SK-N-SH treated with all-trans-retinoic acid at 6 μM for 48 hours (cell line): Measurements from ENCODE around the gene ABLIM1.

Experiments used
- ATAC-seq: fragments of 200-7000 bp; cut with Tn5 transposase; 3 replicates; pipeline ENCODE4 v1.9.1; 2020; ENCODE audit warnings: mild to moderate bottlenecking, moderate library complexity
- ARNTL ChIP-seq: fragments of 450-650 bp; formaldehyde crosslinking; IDR thresholded peaks from 2 replicates; pipeline ENCODE4 v1.5.0; 2020; ENCODE audit warnings: low read depth, mild to moderate bottlenecking, moderate library complexity, borderline replicate concordance
- BACH2 ChIP-seq: fragments of 250-450 bp; sonication (Bioruptor Pico); IDR thresholded peaks from 2 replicates; pipeline ENCODE4 v1.9.0; 2021; ENCODE audit warnings: mild to moderate bottlenecking, borderline replicate concordance
- CREB5 ChIP-seq: fragments of 250-450 bp; sonication (Bioruptor Pico); IDR thresholded peaks from 2 replicates; pipeline ENCODE4 v1.5.1; 2020; ENCODE audit warnings: low read depth, mild to moderate bottlenecking, moderate library complexity
- ESRRG ChIP-seq: fragments of 250-450 bp; sonication (Bioruptor Pico); IDR thresholded peaks from 2 replicates; pipeline ENCODE4 v1.6.1; 2021; ENCODE audit warnings: mild to moderate bottlenecking
- GLIS3 ChIP-seq: fragments of 250-450 bp; sonication (Bioruptor Pico); IDR thresholded peaks from 2 replicates; pipeline ENCODE4 v1.5.0; 2020; ENCODE audit warnings: mild to moderate bottlenecking, moderate library complexity
- ISL1 ChIP-seq: fragments of 250-450 bp; sonication (Bioruptor Pico); IDR thresholded peaks from 2 replicates; pipeline ENCODE4 v2.1.2; 2022; ENCODE audit warnings: mild to moderate bottlenecking, moderate library complexity
- OSR1 ChIP-seq: fragments of 250-450 bp; sonication (Bioruptor Pico); IDR thresholded peaks from 2 replicates; pipeline ENCODE4 v1.8.0; 2022; ENCODE audit warnings: moderate library complexity, mild to moderate bottlenecking, inconsistent platforms
- PATZ1 ChIP-seq: fragments of 250-450 bp; sonication (Bioruptor Pico); IDR thresholded peaks from 2 replicates; pipeline ENCODE4 v1.8.0; 2020; ENCODE audit warnings: mild to moderate bottlenecking, moderate library complexity, borderline replicate concordance
- POU6F1 ChIP-seq: fragments of 250-450 bp; sonication (Bioruptor Pico); IDR thresholded peaks from 2 replicates; pipeline ENCODE4 v1.8.0; 2021; ENCODE audit warnings: low read depth, mild to moderate bottlenecking, moderate library complexity, borderline replicate concordance
- PPARA ChIP-seq: fragments of 250-450 bp; sonication (Bioruptor Pico); IDR thresholded peaks from 2 replicates; pipeline ENCODE4 v1.5.0; 2020; ENCODE audit warnings: mild to moderate bottlenecking, borderline replicate concordance
- RARB ChIP-seq: fragments of 250-450 bp; sonication (Bioruptor Pico); IDR thresholded peaks from 2 replicates; pipeline ENCODE4 v1.8.0; 2021; ENCODE audit warnings: mild to moderate bottlenecking, moderate library complexity
- SNAI2 ChIP-seq: fragments of 250-450 bp; sonication (Bioruptor Pico); IDR thresholded peaks from 2 replicates; pipeline ENCODE4 v1.5.0; 2020; ENCODE audit warnings: mild to moderate bottlenecking, moderate library complexity
- TSHZ2 ChIP-seq: fragments of 250-450 bp; sonication (Bioruptor Pico); IDR thresholded peaks from 2 replicates; pipeline ENCODE4 v1.5.0; 2020; ENCODE audit warnings: mild to moderate bottlenecking, moderate library complexity
- ZFP3 ChIP-seq: fragments of 250-450 bp; sonication (Bioruptor Pico); IDR thresholded peaks from 2 replicates; pipeline ENCODE4 v1.5.0; 2020; ENCODE audit warnings: mild to moderate bottlenecking, moderate library complexity
- ZFP30 ChIP-seq: fragments of 450-650 bp; formaldehyde crosslinking; IDR thresholded peaks from 2 replicates; pipeline ENCODE4 v1.5.0; 2022; ENCODE audit warnings: mild to moderate bottlenecking, moderate library complexity
- ZNF565 ChIP-seq: fragments of 450-650 bp; formaldehyde crosslinking; conservative IDR thresholded peaks from 2 replicates; pipeline ENCODE4 v1.5.0; 2020; ENCODE audit warnings: low read depth, mild to moderate bottlenecking, moderate library complexity
- ZNF8 ChIP-seq: fragments of 450-650 bp; formaldehyde crosslinking; IDR thresholded peaks from 2 replicates; pipeline ENCODE4 v1.5.0; 2020; ENCODE audit warnings: mild to moderate bottlenecking, moderate library complexity

ABLIM1 gene

GRCh38 chr10:114603303-114603702, 54.8 kb downstream of the ABLIM1 start (continued):
- TF ChIP-seq ZNF8 (CRISPR knock-in tag) = no peak

GRCh38 chr10:114600057-114600456, 58.0 kb downstream of the ABLIM1 start:
- TF ChIP-seq PPARA (CRISPR knock-in tag) (no peak), BACH2 (CRISPR knock-in tag) (no peak), ZFP3 (no peak), ZFP30 (no peak), TSHZ2 (no peak), POU6F1 (no peak), RARB (CRISPR knock-in tag) (no peak), ZNF8 (CRISPR knock-in tag) (no peak), CREB5 (no peak), ARNTL (CRISPR knock-in tag) (no peak), SNAI2 (no peak), GLIS3 (CRISPR knock-in tag) (no peak)
- TF ChIP-seq, all 23 proteins: peak for 0

GRCh38 chr10:114596793-114597192, 61.3 kb downstream of the ABLIM1 start:
- TF ChIP-seq SNAI2 (no peak), POU6F1 (no peak), OSR1 (CRISPR knock-in tag) (no peak), PATZ1 (CRISPR knock-in tag) (no peak), ZFP3 (no peak), ZNF565 (CRISPR knock-in tag) (no peak), ARNTL (CRISPR knock-in tag) (no peak), ESRRG (CRISPR knock-in tag) (no peak), ZNF8 (CRISPR knock-in tag) (no peak), CREB5 (no peak), ZFP30 (no peak), BACH2 (CRISPR knock-in tag) (no peak), GLIS3 (CRISPR knock-in tag) (no peak), RARB (CRISPR knock-in tag) (no peak)
- TF ChIP-seq, all 23 proteins: peak for 0
- no peak for ATAC-seq

More at GRCh38 chr10:114600057-114600456, 58.0 kb downstream of the ABLIM1 start:
- ATAC-seq = no peak

- TF ChIP-seq ZNF8 (CRISPR knock-in tag) (no peak), ZNF565 (CRISPR knock-in tag) (no peak), POU6F1 (no peak), ISL1 (CRISPR knock-in tag) (no peak), PPARA (CRISPR knock-in tag) (no peak), TSHZ2 (no peak), OSR1 (CRISPR knock-in tag) (no peak), ARNTL (CRISPR knock-in tag) (no peak)
- no peak for ATAC-seq
These were observed 64.1 kb downstream of the ABLIM1 start for GRCh38 chr10:114593816-114594468.
